Cardiac muscle cell (in vitro differentiated cells and primary cell): ENCODE measurements around the gene SAP30L. TPM values are rescaled to one million over a fixed set of nuclear protein-coding genes. Genes with fewer than 3 reads are reported as not detected.

Experiments used
- DNase-seq, 2 donors: peaks; one replicate each; pipeline versions ENCODE4 v3.0.0 to v3.0.0-alpha.2; 2010 to 2017; ENCODE audit warnings: low read depth in 1 of 2, low spot score in 1 of 2
- H3K27ac ChIP-seq: fragments of 200-600 bp; sonication (generic); 2 replicates; pipeline ENCODE4 v1.5.1; 2016
- H3K27me3 ChIP-seq: fragments of 200-600 bp; sonication (generic); 2 replicates; pipeline ENCODE4 v1.6.0; 2016; ENCODE audit warnings: control low read depth
- H3K36me3 ChIP-seq: fragments of 200-600 bp; sonication (generic); 2 replicates; pipeline ENCODE4 v1.5.1; 2016; ENCODE audit warnings: control low read depth
- H3K4me1 ChIP-seq: fragments of 200-600 bp; sonication (generic); 2 replicates; pipeline ENCODE4 v1.8.1; 2017; ENCODE audit warnings: low read depth, mild to moderate bottlenecking, mixed run types
- H3K4me3 ChIP-seq: fragments of 200-600 bp; sonication (generic); 2 replicates; pipeline ENCODE4 v1.5.1; 2016; ENCODE audit warnings: mild to moderate bottlenecking
- H3K9me3 ChIP-seq: fragments of 200-600 bp; sonication (generic); 2 replicates; pipeline ENCODE4 v1.5.1; 2017; ENCODE audit warnings: low read depth, mild to moderate bottlenecking, control low read depth
- CTCF ChIP-seq: IDR thresholded peaks from 2 replicates; pipeline ENCODE4 v1.5.1; 2012; ENCODE audit warnings: low read depth, mild to moderate bottlenecking, low read length
- polyA plus RNA-seq: library from polyadenylated mRNA; unstranded; fragments of >200 nt; fragmentation: Nextera tagmentation; extraction: Ambion mirVana; gene quantifications from 2 replicates; pipeline ENCODE4 v1.2.1, GENCODE V29; 2016
- total RNA-seq: library from RNA; depleted of rRNA; stranded (reverse); fragments of >200 nt; gene quantifications from 2 replicates; pipeline ENCODE4 v1.2.3, GENCODE V29; 2016

Gene SAP30L
- total and polyA plus RNA-seq, 2 experiments from 2014 or later = 15.5 to 37.5 TPM

GRCh38 chr5:154465169-154465568 lies 19.4 kb downstream of the SAP30L start:
- H3K9me3 ChIP-seq = no peaks in the 10 kb centered on the region
- peaks cover 9% of the 10 kb centered on the region for H3K4me1 ChIP-seq
- no peak overlapping the region for H3K4me3 ChIP-seq
- DNase-seq = peak in 1 of 2 donors; percentile 79
- H3K27me3 ChIP-seq = peaks cover 20% of the 10 kb centered on the region
- H3K27ac ChIP-seq = no peak overlapping the region
- TF ChIP-seq CTCF = no peak
- H3K36me3 ChIP-seq = no peaks in the 10 kb centered on the region

- no peak overlapping the region for H3K27ac ChIP-seq
- TF ChIP-seq CTCF = no peak
- DNase-seq = no peak
Observed at GRCh38 chr5:154466147-154466546, 20.4 kb downstream of the SAP30L start.

GRCh38 chr5:154466671-154467070 lies 20.9 kb downstream of the SAP30L start:
- H3K4me1 ChIP-seq = peaks cover 20% of the 10 kb centered on the region
- no peak for TF ChIP-seq CTCF
- H3K9me3 ChIP-seq = no peaks in the 10 kb centered on the region
- DNase-seq = no peak
- no peaks in the 10 kb centered on the region for H3K36me3 ChIP-seq
- no peak overlapping the region for H3K27ac ChIP-seq
- H3K4me3 ChIP-seq = no peak overlapping the region
- peaks cover 35% of the 10 kb centered on the region for H3K27me3 ChIP-seq

More at GRCh38 chr5:154466147-154466546, 20.4 kb downstream of the SAP30L start:
- peaks cover 18% of the 10 kb centered on the region for H3K4me1 ChIP-seq
- no peak overlapping the region for H3K4me3 ChIP-seq
- H3K36me3 ChIP-seq = no peaks in the 10 kb centered on the region
- no peaks in the 10 kb centered on the region for H3K9me3 ChIP-seq
- peaks cover 30% of the 10 kb centered on the region for H3K27me3 ChIP-seq

GRCh38 chr5:154467655-154468354 lies 22.0 kb downstream of the SAP30L start:
- peak; percentile 88 for TF ChIP-seq CTCF
- no peak overlapping the region for H3K4me3 ChIP-seq
- H3K36me3 ChIP-seq = no peaks in the 10 kb centered on the region
- peaks cover 28% of the 10 kb centered on the region for H3K4me1 ChIP-seq
- peak overlapping the region; percentile 52 for H3K27ac ChIP-seq
- DNase-seq = peak; percentile 80 to 88
- no peaks in the 10 kb centered on the region for H3K9me3 ChIP-seq
- peaks cover 42% of the 10 kb centered on the region for H3K27me3 ChIP-seq

GRCh38 chr5:154470137-154470536 lies 24.3 kb downstream of the SAP30L start:
- Histone ChIP-seq H3K4me3 (no peak overlapping the region), H3K36me3 (no peaks in the 10 kb centered on the region), H3K27ac (peak overlapping the region; percentile 27), H3K9me3 (no peaks in the 10 kb centered on the region), H3K4me1 (peaks cover 42% of the 10 kb centered on the region), H3K27me3 (peaks cover 61% of the 10 kb centered on the region)
- DNase-seq = peak in 1 of 2 donors; percentile 38
- TF ChIP-seq CTCF = no peak
